GM12878 (cell line): ENCODE data around the gene CHMP6. TPM values are rescaled to one million over a fixed set of nuclear protein-coding genes. Genes with fewer than 3 reads are reported as not detected.

Experiments used
- CHD1 ChIP-seq: IDR thresholded peaks from 2 replicates; pipeline ENCODE4 v1.6.1; 2012; ENCODE audit warnings: low read depth, low read length, improper control_type of control experiment
- E2F8 ChIP-seq: fragments of 450-650 bp; IDR thresholded peaks from 2 replicates; pipeline ENCODE4 v1.6.1; 2018; ENCODE audit warnings: mild to moderate bottlenecking, low read depth, moderate library complexity; ENCODE audit not compliant: partially characterized antibody
- FOS ChIP-seq: IDR thresholded peaks from 3 replicates; pipeline ENCODE4 v1.6.1; 2011; ENCODE audit warnings: borderline replicate concordance; ENCODE audit not compliant: insufficient read length; ENCODE audit errors: extremely low read depth
- MEF2A ChIP-seq: IDR thresholded peaks from 2 replicates; pipeline ENCODE4 v1.6.1; 2011; ENCODE audit warnings: low read depth, mild to moderate bottlenecking, low read length, moderate library complexity; ENCODE audit not compliant: insufficient read depth
- RELB ChIP-seq: fragments of 450-650 bp; IDR thresholded peaks from 2 replicates; pipeline ENCODE4 v1.6.1; 2017; ENCODE audit warnings: low read depth, mild to moderate bottlenecking, moderate library complexity
- ZBTB33 ChIP-seq: fragments of 450-650 bp; IDR thresholded peaks from 2 replicates; pipeline ENCODE4 v1.6.1; 2017; ENCODE audit warnings: mild to moderate bottlenecking
- ZNF384 ChIP-seq: IDR thresholded peaks from 2 replicates; pipeline ENCODE4 v1.6.1; 2012; ENCODE audit warnings: low read depth, mild to moderate bottlenecking, low read length, improper control_type of control experiment, borderline replicate concordance
- polyA plus RNA-seq, 11 experiments: library from polyadenylated mRNA; depleted of rRNA in 4 of 11; unstranded in 6 of 11; stranded (reverse) in 5 of 11; fragments of >200 nt; fragmentation: Nextera tagmentation in 4 of 11; fragmentation: Illumina TruSeq in 1 of 11; extraction: Ambion mirVana in 4 of 11; extraction: Trizol in 1 of 11; gene quantifications; 1 replicate in 1 of 11; 2 replicates in 10 of 11; pipeline versions ENCODE4 v1.2.1 to v1.2.3, GENCODE V29; 2011 to 2016; ENCODE audit warnings: inconsistent platforms in 2 of 11, missing spikeins in 2 of 11, low read depth in 1 of 11
- total RNA-seq, 4 experiments: library from RNA; depleted of rRNA in 3 of 4; stranded (reverse); fragments of >200 nt in 3 of 4; fragmentation: Illumina TruSeq in 1 of 4; extraction: Trizol in 1 of 4; gene quantifications; 2 replicates each; pipeline versions ENCODE4 v1.2.1 to v1.2.3, GENCODE V29; 2013 to 2021

The CHMP6 gene
- total and polyA plus RNA-seq, 10 of the 15 experiments (the other 5 are each of a cell fraction or from before 2014, with no cell fraction given): 0.21 to 37.9 (median 14.7) TPM

- TF ChIP-seq E2F8 (no peak), FOS (no peak), ZBTB33 (no peak), CHD1 (no peak), RELB (no peak), ZNF384 (no peak), MEF2A (no peak)
- TF ChIP-seq, all 136 proteins: peak for 0
Observed at GRCh38 chr17:80964544-80964856, 27.1 kb upstream of the CHMP6 start (continued).
